Mesenchymal stem cell (in vitro differentiated cells and primary cell): Measurements from ENCODE around the gene ZNF804B. TPM values are rescaled to one million over a fixed set of nuclear protein-coding genes. Genes with fewer than 3 reads are reported as not detected.

Experiments used
- DNase-seq: peaks from one replicate; pipeline ENCODE4 v3.0.0-alpha.2; 2013
- H2AFZ ChIP-seq: one replicate; pipeline ENCODE4 v1.6.1; 2013; ENCODE audit warnings: low read depth, mild to moderate bottlenecking, control low read depth, inconsistent platforms, low read length, moderate library complexity
- H2AK5ac ChIP-seq: 2 replicates; pipeline ENCODE4 v1.6.1; 2013; ENCODE audit warnings: low read length, moderate library complexity, mild to moderate bottlenecking, inconsistent platforms; ENCODE audit not compliant: severe bottlenecking
- H2BK120ac ChIP-seq: one replicate; pipeline ENCODE4 v1.6.1; 2013; ENCODE audit warnings: low read depth, mild to moderate bottlenecking, inconsistent platforms, low read length, moderate library complexity
- H2BK12ac ChIP-seq, 2 experiments: one replicate each; pipeline ENCODE4 v1.6.1; 2013; ENCODE audit warnings: inconsistent platforms in 2 of 2, low read length in 2 of 2, mild to moderate bottlenecking in 2 of 2, moderate library complexity in 2 of 2, control low read depth in 1 of 2
- H2BK15ac ChIP-seq: one replicate; pipeline ENCODE4 v1.6.1; 2013; ENCODE audit warnings: mild to moderate bottlenecking, low read depth, inconsistent platforms; ENCODE audit not compliant: poor library complexity, severe bottlenecking
- H2BK5ac ChIP-seq: 2 replicates; pipeline ENCODE4 v1.6.1; 2013; ENCODE audit warnings: low read depth, mild to moderate bottlenecking, low read length, control low read depth, inconsistent platforms; ENCODE audit not compliant: poor library complexity, severe bottlenecking
- H3K14ac ChIP-seq, 2 experiments: one replicate each; pipeline ENCODE4 v1.6.1; 2013; ENCODE audit warnings: inconsistent platforms in 2 of 2, low read length in 2 of 2, control low read depth in 1 of 2, mild to moderate bottlenecking in 1 of 2, moderate library complexity in 1 of 2
- H3K18ac ChIP-seq, 2 experiments: one replicate each; pipeline ENCODE4 v1.6.1; 2013; ENCODE audit warnings: inconsistent platforms in 2 of 2, low read length in 2 of 2, control low read depth in 1 of 2, low read depth in 1 of 2, mild to moderate bottlenecking in 1 of 2
- H3K23ac ChIP-seq, 2 experiments: one replicate each; pipeline ENCODE4 v1.6.1; 2013; ENCODE audit warnings: inconsistent platforms in 2 of 2, low read length in 2 of 2, mild to moderate bottlenecking in 2 of 2, moderate library complexity in 2 of 2, control low read depth in 1 of 2
- H3K27ac ChIP-seq: 2 replicates; pipeline ENCODE4 v1.5.1; 2013; ENCODE audit warnings: mild to moderate bottlenecking, moderate library complexity, low read length, control low read depth, inconsistent platforms; ENCODE audit not compliant: poor library complexity, severe bottlenecking
- H3K27me3 ChIP-seq, 2 experiments: 2 replicates each; pipeline versions ENCODE4 v1.6.1 to v1.7.0; 2013; ENCODE audit warnings: low read length in 2 of 2, mild to moderate bottlenecking in 2 of 2, moderate library complexity in 2 of 2, control low read depth in 1 of 2, inconsistent platforms in 1 of 2; ENCODE audit not compliant: control insufficient read depth in 1 of 2, insufficient read depth in 1 of 2
- H3K36me3 ChIP-seq, 2 experiments: 2 replicates each; pipeline versions ENCODE4 v1.6.1 to v1.7.0; 2013; ENCODE audit warnings: low read length in 2 of 2, control low read depth in 1 of 2, inconsistent platforms in 1 of 2, low read depth in 1 of 2, mild to moderate bottlenecking in 1 of 2; ENCODE audit not compliant: insufficient read depth in 2 of 2, control insufficient read depth in 1 of 2
- H3K4ac ChIP-seq, 2 experiments: one replicate each; pipeline ENCODE4 v1.6.1; 2013; ENCODE audit warnings: inconsistent platforms in 2 of 2, low read length in 2 of 2, mild to moderate bottlenecking in 2 of 2, moderate library complexity in 2 of 2, control low read depth in 1 of 2, low read depth in 1 of 2
- H3K4me1 ChIP-seq: 2 replicates; pipeline ENCODE4 v1.6.1; 2013; ENCODE audit warnings: low read depth, low read length, control low read depth; ENCODE audit not compliant: control insufficient read depth, insufficient read depth
- H3K4me2 ChIP-seq: 2 replicates; pipeline ENCODE4 v1.6.1; 2013; ENCODE audit warnings: low read length, mild to moderate bottlenecking, inconsistent platforms; ENCODE audit not compliant: poor library complexity, severe bottlenecking
- H3K4me3 ChIP-seq, 2 experiments: 2 replicates each; pipeline versions ENCODE4 v1.5.1 to v1.7.0; 2013; ENCODE audit warnings: low read length in 2 of 2, mild to moderate bottlenecking in 2 of 2, control low read depth in 1 of 2, low read depth in 1 of 2; ENCODE audit not compliant: insufficient read depth in 1 of 2
- H3K79me1 ChIP-seq: replicated peaks from 2 replicates; pipeline ENCODE4 v1.6.1; 2013; ENCODE audit warnings: mild to moderate bottlenecking, control low read depth, low read length, inconsistent platforms; ENCODE audit not compliant: poor library complexity, severe bottlenecking
- H3K9ac ChIP-seq: 2 replicates; pipeline ENCODE4 v1.7.0; 2013; ENCODE audit warnings: mild to moderate bottlenecking, low read length, moderate library complexity
- H3K9me3 ChIP-seq: 2 replicates; pipeline ENCODE4 v1.7.0; 2013; ENCODE audit warnings: mild to moderate bottlenecking, low read length; ENCODE audit not compliant: control insufficient read depth
- H4K8ac ChIP-seq: one replicate; pipeline ENCODE4 v1.6.1; 2013; ENCODE audit warnings: inconsistent platforms, mild to moderate bottlenecking, low read length, moderate library complexity
- H4K91ac ChIP-seq: one replicate; pipeline ENCODE4 v1.6.1; 2013; ENCODE audit warnings: mild to moderate bottlenecking, low read length, inconsistent platforms
- WGBS: methylation state at CpG from one replicate; pipeline ENCODE4 v1.1.7; 2013; ENCODE audit warnings: mixed read lengths; 5-methylcytosine and 5-hydroxymethylcytosine counted together
- small RNA-seq: library from polyadenylated mRNA; stranded (forward); fragments of <200 nt; extraction: miRNeasy Mini kit (QIAGEN cat#:217004); gene quantifications from one replicate; pipeline ENCODE3, GENCODE V24; 2013; ENCODE audit warnings: low read depth

Gene ZNF804B

DNA sequence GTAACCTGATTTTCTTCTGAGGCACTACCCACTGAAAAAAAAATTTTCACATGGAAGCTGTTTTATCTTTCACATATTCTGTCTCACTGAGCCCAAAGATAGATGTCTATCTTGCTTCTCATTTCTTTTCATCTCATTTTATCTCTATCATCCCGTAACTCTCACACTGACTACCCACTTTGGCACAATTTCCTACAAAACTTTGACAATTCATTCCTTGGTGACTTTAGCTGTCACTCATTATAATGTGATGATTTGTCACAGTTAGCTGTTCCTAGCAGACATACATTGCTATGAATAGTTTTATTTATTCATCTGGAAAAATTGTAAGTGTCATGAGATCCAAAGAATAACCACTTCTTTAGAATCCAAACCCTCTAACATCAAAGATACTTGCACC is 625.9 kb downstream of the ZNF804B start:
- no peak overlapping the region for H2BK15ac ChIP-seq
- DNase-seq: no peak
- no peaks in the 10 kb centered on the region for H3K4me1 ChIP-seq
- H2BK120ac ChIP-seq: no peak overlapping the region
- no peak overlapping the region for H2BK12ac ChIP-seq
- no peak overlapping the region for H3K14ac ChIP-seq
- H3K23ac ChIP-seq: no peak overlapping the region
- H3K18ac ChIP-seq: no peak overlapping the region
- no peak overlapping the region for H3K9ac ChIP-seq
- H4K8ac ChIP-seq: no peak overlapping the region
- peaks cover 7% of the 10 kb centered on the region for H3K9me3 ChIP-seq
- H2AFZ ChIP-seq: no peak overlapping the region
- H2AK5ac ChIP-seq: no peak overlapping the region
- no peaks in the 10 kb centered on the region for H3K79me1 ChIP-seq
- H3K36me3 ChIP-seq: no peaks in the 10 kb centered on the region
- H3K4me2 ChIP-seq: no peak overlapping the region
- no peak overlapping the region for H2BK5ac ChIP-seq
- H3K27ac ChIP-seq: no peak overlapping the region
- H3K4me3 ChIP-seq: no peak overlapping the region
- H4K91ac ChIP-seq: no peak overlapping the region
- H3K4ac ChIP-seq: no peak overlapping the region
- WGBS: 50% methylated on average over 1 of the region's 1 CpG
- no peaks in the 10 kb centered on the region for H3K27me3 ChIP-seq

Small RNAs within 50 kb of the gene (small RNA-seq; reads per million reads assigned to genes)
- gene AC002127.1: not detected
